CD4-positive, alpha-beta T cell treated with Interleukin-12 subunit alpha and Interleukin-12 subunit beta, for 1 hour (primary cell): ENCODE results near the gene CCDC196.
"Not testable (repeated sequence)": the region's sequence is repeated elsewhere in the genome, so short reads cannot be mapped to it uniquely, and the experiment has no call there.

ENCODE experiments used
- DNase-seq: peaks from one replicate; pipeline ENCODE4 v3.0.0-alpha.2; 2020

CCDC196 gene

DNA sequence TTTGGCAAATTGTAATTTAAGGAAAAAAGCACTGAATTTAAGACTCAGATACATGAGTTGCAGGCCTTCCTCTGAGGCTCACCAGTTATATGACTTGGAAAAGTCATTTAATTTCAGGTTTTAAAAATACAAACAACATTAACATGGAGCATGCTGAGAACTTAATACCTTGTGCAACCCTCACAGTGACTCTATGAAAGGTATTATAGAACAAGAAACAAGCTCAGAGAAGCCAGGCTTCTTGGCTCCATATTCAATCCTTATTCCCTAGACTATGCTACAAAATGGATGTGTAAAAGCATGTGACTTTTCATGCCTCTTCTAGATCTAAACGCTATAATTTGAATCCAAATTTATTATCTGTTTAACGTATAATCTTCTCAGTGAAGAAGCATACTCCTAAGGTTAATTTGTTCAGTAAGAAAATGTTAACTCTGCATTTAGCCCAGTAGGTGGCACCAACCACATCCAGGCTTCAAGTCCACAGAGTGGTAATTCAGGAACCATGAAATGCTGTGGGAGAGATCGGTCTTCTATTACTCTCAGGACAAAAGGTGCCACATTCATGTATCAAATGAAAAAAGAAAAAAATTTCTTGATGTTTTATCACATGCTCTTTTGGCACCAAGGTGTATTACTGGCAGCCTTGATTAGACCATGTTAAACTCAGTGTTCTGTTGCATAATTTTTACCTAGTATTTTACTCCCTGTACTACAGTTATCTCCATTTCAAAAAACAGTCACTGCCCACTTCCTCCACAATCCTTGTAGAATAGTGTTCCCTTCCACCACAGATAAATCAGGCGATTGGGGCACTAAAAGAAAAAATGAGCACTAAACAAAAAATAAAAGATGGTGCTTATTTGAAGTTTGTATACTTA is 9.3 kb downstream of the CCDC196 start:
- DNase-seq = peak; percentile 59

- DNase-seq = no peak
Observed at GRCh38 chr14:66496188-66496807, 10.1 kb downstream of the CCDC196 start.

DNA sequence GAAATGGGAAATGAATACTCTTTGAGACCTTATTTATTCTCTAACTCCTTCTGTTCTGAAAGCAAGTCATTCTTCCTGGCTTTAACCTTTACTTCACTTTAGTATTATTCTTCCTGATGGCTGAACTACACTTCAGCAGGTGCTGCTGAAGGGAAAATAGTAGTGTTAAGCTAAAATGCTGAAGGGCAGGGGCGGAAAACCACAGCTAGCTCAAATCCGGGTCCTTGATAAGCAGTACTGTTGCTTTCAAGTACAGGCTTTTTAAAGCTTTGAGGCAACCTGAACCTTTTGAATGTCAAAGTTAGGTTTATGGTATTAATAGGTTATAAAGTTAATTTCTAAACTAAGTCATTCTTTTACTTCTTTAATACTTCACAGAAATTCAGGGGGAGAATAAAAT is 10.7 kb downstream of the CCDC196 start:
- DNase-seq = no peak

- no peak for DNase-seq
Observed at GRCh38 chr14:66498311-66498710, 12.1 kb downstream of the CCDC196 start.

GRCh38 chr14:66501592-66501991 is 15.4 kb downstream of the CCDC196 start:
- no peak for DNase-seq

DNA sequence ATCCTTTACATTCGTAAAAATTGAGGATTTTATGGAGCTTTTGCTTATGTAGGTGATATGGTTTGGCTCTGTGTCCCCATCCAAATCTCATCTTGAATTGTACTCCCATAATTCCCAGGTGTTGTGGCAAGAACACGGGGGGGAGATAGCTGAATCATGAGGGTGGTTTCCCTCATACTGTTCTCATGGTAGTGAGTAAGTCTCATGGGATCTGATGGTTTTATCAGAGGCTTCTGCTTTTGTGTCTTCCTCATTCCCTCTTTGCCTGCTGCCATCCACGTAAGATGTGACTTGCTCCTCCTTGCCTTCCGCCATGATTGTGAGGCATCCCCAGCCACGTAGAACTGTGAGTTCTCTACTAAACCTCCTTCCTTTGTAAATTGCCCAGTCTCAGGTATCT is 16.7 kb downstream of the CCDC196 start:
- DNase-seq = not testable (repeated sequence)

DNA sequence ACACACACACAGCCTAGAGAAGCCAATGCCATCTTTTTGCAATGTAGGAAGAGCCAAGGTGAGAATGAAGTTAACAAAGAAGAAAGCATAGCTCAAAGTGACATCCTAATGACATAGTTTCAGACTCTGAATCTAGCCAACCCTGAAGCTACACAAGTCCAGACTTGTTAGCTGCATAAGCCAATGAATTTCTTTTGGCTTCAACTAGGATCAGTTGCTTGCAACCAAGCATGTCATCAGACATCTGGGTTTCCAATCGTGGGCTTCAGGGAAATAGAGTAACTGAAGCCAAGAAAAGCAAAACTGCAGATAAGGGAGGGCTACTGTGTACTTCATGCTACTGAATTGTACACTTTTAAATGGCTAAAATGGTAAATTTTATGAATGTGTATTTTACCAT is 17.4 kb downstream of the CCDC196 start:
- no peak for DNase-seq

DNA sequence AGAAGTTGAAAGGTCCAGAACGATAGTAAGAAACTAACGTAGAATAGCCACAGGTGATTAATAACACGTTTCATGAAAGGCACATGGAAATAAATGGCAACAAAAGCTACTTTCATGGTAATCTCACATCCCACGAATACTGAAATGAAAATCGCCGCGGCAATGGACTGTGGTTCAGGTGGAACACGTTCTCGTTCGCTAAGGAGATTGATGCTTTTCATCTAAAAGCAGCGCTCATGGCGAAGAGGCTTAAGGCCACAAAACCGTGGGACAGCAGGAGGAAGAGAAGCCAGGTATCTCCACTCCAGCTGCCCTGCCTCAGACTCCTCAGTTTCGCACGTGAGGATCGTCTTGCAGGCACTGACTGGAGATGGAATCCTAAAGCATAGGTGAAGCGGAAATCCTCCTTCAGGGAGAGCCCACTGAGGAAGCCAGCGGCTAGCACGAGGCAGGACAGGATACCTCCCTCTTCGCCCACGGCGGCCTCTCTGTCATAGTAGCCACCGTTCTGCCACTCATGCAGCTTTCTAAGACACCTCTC is 21.1 kb downstream of the CCDC196 start:
- no peak for DNase-seq

GRCh38 chr14:66507722-66508546 is 21.8 kb downstream of the CCDC196 start, which contains the start of gene GPHN:
TSS of gene GPHN (plus strand) at chr14:66508147.
- peak; percentile 91 for DNase-seq

- no peak for DNase-seq
Observed at GRCh38 chr14:66508547-66508845, 22.3 kb downstream of the CCDC196 start.

- DNase-seq = peak; percentile 53
Observed at GRCh38 chr14:66508846-66509621, 22.9 kb downstream of the CCDC196 start.

- DNase-seq = no peak
Observed at GRCh38 chr14:66509874-66510273, 23.7 kb downstream of the CCDC196 start.

- DNase-seq = peak; percentile 14
Observed at GRCh38 chr14:66511849-66512248, 25.7 kb downstream of the CCDC196 start.

DNA sequence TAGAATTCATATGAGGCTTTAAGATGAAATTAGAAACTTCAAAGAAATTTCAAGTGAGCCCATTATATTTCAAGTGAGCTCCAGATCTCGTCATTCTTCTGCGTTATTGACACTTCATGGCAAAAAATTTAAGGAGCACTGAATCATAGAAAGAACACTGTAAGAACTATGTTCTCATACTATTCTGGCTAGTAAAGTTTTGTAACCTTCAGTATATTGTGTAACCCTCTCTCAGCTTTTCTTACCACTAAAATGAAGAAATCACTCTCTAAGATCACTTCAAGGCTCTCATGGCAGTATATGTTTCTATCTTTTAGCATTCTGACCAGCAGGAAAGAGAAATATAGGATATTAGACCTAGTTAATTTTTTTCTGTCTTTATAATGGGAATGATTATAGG is 28.0 kb downstream of the CCDC196 start:
- no peak for DNase-seq

DNA sequence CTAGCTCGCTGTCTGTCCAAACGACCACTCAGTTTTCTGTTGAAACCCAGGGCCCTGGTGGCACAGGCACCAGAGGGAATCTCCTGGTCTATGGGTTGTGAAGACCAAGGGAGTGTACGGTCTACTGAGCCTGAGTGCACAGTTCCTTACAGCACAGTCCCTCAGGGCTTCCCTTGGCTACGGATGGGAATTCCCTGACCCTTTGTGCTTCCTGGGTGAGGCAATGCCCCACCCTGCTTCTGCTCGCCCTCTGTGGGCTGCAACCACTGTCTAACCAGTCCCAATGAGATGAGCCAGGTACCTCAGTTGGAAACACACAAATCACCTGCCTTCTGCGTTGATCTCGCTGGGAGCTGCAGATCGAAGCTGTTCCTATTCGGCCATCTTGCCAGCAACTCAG is 44.4 kb downstream of the CCDC196 start:
- no peak for DNase-seq

- DNase-seq = peak; percentile 10
Observed at GRCh38 chr14:66539034-66539433, 52.9 kb downstream of the CCDC196 start.

DNA sequence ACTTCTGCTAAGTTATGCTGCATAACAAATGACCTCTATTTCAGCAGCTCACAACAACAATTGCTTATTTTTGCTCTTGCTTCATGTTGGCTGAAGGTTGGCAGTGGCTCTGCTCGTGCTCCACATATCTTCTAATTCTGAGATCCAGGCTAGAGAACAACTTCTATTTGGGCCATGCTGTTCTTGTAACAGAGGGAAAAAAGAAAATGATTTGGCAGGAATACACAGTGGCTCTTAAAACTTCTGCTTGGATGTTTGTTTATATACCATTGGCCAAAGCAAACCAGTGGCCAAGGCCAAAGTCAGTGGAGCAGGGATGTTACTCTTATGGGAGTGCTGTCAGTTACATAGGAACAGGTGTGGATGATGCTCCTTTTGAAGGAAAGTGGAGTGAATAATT is 53.9 kb downstream of the CCDC196 start:
- DNase-seq = no peak

- DNase-seq = no peak
Observed at GRCh38 chr14:66541627-66542026, 55.5 kb downstream of the CCDC196 start.

DNA sequence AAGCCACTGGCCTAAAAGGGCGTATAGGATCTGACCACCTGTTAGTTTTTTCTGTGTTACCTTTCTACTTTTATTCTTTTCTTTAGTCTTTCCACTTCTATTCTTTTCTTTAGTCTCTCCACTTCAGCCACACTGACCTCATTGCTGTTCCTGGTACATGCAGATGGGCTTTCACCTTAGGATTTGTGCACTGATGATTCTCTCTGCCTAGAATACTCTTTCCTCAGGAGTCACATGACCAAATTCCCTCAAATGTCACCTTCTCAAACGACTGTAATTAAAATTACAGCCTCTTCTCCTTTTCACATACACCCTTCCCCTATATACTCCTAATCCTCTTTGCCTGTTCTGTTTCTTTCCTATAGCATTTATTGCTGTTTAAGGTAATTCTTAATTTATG is 57.8 kb downstream of the CCDC196 start:
- DNase-seq = no peak

- DNase-seq = not testable (repeated sequence)
Observed at GRCh38 chr14:66545191-66545590, 59.0 kb downstream of the CCDC196 start.

DNA sequence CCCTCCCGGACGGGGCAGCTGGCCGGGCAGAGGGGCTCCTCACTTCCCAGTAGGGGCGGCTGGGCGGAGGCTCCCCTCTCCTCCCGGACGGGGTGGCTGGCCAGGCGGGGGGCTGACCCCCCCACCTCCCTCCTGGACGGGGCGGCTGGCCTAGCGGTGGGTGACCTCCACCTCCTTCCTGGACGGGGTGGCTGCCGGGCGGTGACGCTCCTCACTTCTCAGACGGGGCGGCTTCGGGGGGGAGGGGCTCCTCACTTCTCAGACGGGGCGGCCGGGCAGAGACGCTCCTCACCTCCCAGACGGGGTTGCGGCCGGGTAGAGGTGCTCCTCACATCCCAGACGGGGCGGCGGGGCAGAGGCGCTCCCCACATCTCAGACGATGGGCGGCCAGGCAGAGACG is 59.6 kb downstream of the CCDC196 start:
- not testable (repeated sequence) for DNase-seq
